OCI-LY3 (cell line): ENCODE measurements around the gene ZNF644.

Experiments used
- CTCF ChIP-seq: fragments of 200-600, 300-600 bp; sonication (generic); IDR thresholded peaks from 2 replicates; pipeline ENCODE4 v1.5.1; 2014; ENCODE audit warnings: antibody characterized with exemption, low read length, low read depth
- EZH2phosphoT487 ChIP-seq: fragments of 200-600 bp; shearing (Covaris generic); IDR thresholded peaks from 2 replicates; pipeline ENCODE4 v1.6.1; 2018; ENCODE audit warnings: antibody characterized with exemption, mixed run types, low read depth

- TF ChIP-seq EZH2phosphoT487: no peak
- TF ChIP-seq CTCF: no peak
Observed at GRCh38 chr1:90963236-90963635, 58.6 kb downstream of the ZNF644 start.
